Hematopoietic multipotent progenitor cell treated with erythropoietin and hydrocortisone succinate and interleukin-3 and kit ligand, for 6 days (in vitro differentiated cells): ENCODE data around the gene CD79B.

Experiments used
- DNase-seq: peaks from one replicate; pipeline ENCODE4 v3.0.0-alpha.2; 2015

Gene CD79B

DNA sequence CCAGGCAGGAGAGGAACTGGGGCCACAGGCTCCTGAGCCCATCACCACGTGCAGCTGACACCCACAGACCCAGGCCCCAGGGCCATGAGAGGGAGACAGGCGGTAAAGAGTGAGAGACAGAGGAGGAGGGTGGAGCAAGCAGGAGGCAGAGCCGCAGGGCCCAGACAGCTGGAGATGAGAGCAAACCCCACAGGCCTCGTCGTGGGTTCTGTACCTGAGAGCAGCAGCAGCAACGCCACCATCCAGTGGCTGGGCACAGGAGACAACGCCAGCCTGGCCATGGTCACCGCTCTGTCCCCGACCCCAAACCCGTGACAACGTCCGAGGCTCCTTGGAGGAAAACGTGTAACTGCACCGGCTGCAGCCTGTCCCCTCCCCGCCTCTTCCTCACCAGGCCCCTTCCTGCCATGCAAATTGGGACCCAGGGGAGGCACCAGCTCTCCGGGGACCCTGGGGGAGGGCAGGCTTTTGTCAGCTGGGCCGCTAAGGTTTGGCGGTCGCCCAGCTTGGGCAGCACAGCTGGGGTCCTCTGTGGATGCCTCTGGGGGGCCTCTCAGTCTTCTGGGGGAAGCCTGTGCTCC is at the start of gene CD79B:
TSS of gene CD79B (minus strand) at position 351 of the 581 bp plus-strand sequence. CDS start at position 281, 70 bp downstream.
- no peak for DNase-seq

- no peak for DNase-seq
Observed at GRCh38 chr17:63978272-63979200, 46.4 kb upstream of the CD79B start.

DNA sequence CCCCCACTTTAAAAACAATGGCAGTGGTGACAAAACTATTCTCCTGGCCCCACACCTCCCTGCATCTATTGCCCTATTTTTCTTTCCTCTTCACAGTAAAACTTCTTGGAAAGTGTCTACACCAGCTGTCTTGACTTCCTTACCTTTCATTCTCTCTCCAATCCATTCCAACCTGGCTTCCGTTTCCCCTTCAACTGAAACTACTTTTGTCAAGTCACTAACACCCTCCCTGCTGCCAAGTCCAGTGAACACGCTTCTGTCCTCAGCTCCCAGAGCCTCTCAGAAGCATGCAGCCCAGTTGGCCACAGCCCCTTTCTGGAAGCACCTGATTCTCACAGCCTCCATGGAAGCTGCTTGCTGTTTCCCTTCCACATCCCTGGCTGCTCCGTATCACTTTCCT is 44.6 kb upstream of the CD79B start:
- no peak for DNase-seq

GRCh38 chr17:63975541-63976092 is 43.5 kb upstream of the CD79B start:
- no peak for DNase-seq

- DNase-seq: no peak
Observed at GRCh38 chr17:63974594-63975192, 42.6 kb upstream of the CD79B start.

GRCh38 chr17:63973930-63974593 is 41.9 kb upstream of the CD79B start:
- no peak for DNase-seq

DNA sequence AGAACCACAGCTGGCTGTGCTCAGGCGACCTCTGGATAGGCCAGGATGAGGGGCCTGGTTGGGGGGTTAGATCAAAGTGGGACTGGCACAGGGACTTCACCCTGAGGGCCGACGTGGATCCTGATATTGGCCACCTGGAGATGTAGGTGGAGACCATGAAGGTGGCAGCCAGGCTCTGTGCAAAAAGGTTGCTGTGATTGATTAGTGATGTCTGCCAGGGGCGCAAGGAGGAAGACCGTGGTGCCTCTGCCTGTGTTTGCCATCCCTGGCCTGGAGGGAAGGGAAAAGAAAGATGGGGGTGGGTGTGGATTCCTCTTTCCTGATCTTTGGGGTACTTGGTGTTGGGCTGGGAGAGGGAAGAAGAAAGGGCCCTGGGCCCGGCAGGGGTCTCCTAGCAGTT is 41.1 kb upstream of the CD79B start:
- no peak for DNase-seq

- DNase-seq: no peak
Observed at GRCh38 chr17:63972796-63973195, 40.7 kb upstream of the CD79B start, which contains the start of gene SCN4A. Gene SCN4A (minus strand): TSS chr17:63972918. CDS start chr17:63972841, 77 bp downstream.

DNA sequence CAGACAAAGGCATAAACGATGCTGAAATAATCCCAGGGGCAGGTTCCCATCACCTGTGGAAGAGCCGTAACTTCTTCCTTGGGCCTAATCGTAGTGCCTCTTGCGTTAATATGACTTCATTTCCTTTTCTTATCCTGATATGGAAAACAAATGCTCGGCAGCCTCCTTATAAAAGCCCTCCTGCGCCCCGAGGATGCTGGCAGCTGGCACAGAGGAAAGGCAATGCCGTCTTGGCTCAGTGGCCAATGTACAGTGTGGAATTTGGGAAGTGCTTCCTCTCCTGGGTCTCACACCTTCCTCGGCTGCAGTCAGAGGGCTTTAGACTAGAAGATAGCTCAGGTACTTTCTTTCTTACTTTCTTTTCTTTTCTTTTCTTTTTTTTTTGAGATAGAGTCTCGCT is 37.1 kb upstream of the CD79B start:
- no peak for DNase-seq

- DNase-seq: no peak
Observed at GRCh38 chr17:63967953-63968352, 35.8 kb upstream of the CD79B start.

- DNase-seq: no peak
Observed at GRCh38 chr17:63966646-63967264, 34.6 kb upstream of the CD79B start.

DNA sequence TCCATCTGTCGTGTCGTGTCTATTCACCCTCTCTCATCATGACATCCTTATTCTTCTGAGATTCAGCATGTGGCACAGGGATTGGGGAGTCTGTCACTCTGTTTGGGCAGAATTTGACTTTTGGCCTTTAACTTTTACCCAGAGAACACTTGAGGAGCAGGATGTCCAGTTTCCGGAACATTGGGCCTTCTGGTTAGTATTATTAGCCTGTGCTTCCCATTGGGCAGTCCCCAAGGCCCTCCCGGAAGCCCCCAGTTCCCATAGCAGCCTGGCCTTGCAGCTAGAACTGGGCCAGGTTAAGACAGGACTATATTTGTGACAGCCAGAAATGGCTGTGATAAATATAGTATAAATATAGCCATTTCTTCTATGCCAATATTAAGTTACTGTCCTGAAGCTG is 31.0 kb upstream of the CD79B start:
- no peak for DNase-seq

DNA sequence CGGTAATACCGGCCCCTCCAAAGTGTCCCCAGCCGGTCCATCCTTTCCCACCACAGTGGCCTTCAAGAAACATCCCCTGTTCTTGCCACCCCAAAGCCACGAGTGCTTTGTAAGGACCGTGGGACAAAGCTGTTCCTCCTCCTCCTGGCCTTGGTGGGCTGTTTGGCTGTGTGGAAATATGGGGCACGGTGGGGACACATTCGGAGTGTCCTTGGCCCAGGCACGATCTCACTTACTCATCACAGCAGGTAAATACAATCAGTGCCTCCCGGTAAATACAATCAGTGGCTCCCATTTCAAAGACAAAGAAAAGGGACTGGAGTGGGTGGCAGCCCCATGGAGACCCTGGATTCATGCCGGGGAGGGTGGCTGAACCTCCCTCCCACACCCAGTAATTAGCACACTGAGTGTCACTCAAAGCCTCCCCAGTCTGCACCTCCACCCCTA is 30.2 kb upstream of the CD79B start:
- DNase-seq: no peak

GRCh38 chr17:63961355-63962212 is 29.5 kb upstream of the CD79B start:
- DNase-seq: peak; percentile 91

- no peak for DNase-seq
Observed at GRCh38 chr17:63960430-63960829, 28.3 kb upstream of the CD79B start.

GRCh38 chr17:63960006-63960405 is 27.9 kb upstream of the CD79B start:
- no peak for DNase-seq

- DNase-seq: no peak
Observed at GRCh38 chr17:63956296-63956920, 24.3 kb upstream of the CD79B start.

DNA sequence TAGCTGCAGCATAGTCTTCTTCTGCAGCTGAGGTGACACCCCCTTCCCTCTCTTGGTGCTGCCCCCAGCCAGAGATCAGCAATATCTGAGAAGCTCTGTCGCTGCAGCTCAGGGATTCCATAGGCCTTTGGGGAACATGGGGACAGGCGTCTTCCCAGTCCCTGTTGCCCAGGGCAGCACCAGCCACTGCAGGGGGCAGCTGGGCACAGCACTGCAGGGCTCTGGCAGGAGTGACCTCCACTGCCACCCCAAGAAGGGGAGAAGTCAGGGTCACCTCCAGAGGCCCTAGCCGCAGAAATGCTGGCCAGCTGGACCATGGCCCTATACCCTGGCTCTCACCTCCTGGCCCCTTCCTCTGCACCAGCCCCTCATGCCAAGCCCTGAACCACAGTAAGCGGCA is 23.7 kb upstream of the CD79B start:
- no peak for DNase-seq

DNA sequence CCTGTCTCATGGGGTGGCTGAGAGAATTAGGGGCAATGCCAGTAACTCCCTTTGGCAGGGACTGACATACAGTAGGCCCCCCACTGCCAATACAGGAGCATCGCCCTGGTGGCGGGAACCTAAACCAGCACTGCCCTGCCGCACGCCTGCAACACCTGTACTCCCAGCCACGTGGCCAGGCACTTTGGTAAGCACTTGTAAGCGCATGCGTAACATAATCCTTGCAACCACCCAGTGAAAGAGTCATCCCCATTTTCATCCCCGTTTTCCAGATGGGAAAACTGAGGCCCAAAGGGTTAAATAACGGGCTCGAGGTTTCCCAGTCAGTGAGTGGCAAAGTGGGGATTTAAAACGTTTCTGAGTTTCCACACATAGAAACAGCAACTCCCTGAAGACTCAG is 23.1 kb upstream of the CD79B start:
- no peak for DNase-seq

GRCh38 chr17:63954402-63955063 is 22.4 kb upstream of the CD79B start:
- DNase-seq: no peak
